Common myeloid progenitor, CD34-positive (primary cell): ENCODE measurements around the gene SUPT6H.
A peak's percentile ranks its signal among the peaks of the same experiment; 100 is the strongest.

ENCODE experiments used
- CTCF ChIA-PET: fragments of 350-600 bp; sonication (Branson Sonifier 250); formaldehyde crosslinking; loops from one replicate; lab custom pipeline; 2021; ENCODE audit warnings: antibody characterized with exemption; lab: Charles Lee
- POLR2A ChIA-PET: fragments of 350-600 bp; sonication (Branson Sonifier 250); formaldehyde crosslinking; loops from one replicate; lab custom pipeline; 2021; ENCODE audit warnings: antibody characterized with exemption; lab: Charles Lee
- DNase-seq, 3 donors: peaks; one replicate each; pipeline versions ENCODE4 v3.0.0 to v3.0.0-alpha.2; 2013
- H3K27ac ChIP-seq, 2 experiments: 1 replicate in 1 of 2; 2 replicates in 1 of 2; pipeline ENCODE4 v1.7.0; 2013; ENCODE audit warnings: inconsistent platforms in 2 of 2, low read length in 2 of 2, mild to moderate bottlenecking in 2 of 2, low read depth in 1 of 2, moderate library complexity in 1 of 2; ENCODE audit not compliant: severe bottlenecking in 2 of 2, insufficient read depth in 1 of 2, poor library complexity in 1 of 2
- H3K27me3 ChIP-seq, 5 experiments: replicated peaks in 2 of 5; 1 replicate in 3 of 5; 2 replicates in 2 of 5; pipeline versions ENCODE4 v1.6.1 to v1.7.0; 2013; ENCODE audit warnings: low read length in 4 of 5, mild to moderate bottlenecking in 2 of 5, moderate library complexity in 2 of 5, inconsistent platforms in 1 of 5; ENCODE audit not compliant: insufficient read depth in 5 of 5, control insufficient read depth in 4 of 5
- H3K36me3 ChIP-seq, 4 experiments: 1 replicate in 2 of 4; 2 replicates in 2 of 4; pipeline versions ENCODE4 v1.6.1 to v1.7.0; 2013; ENCODE audit warnings: low read length in 3 of 4, control low read depth in 1 of 4, mild to moderate bottlenecking in 1 of 4; ENCODE audit not compliant: control insufficient read depth in 4 of 4, insufficient read depth in 4 of 4
- H3K4me1 ChIP-seq, 4 experiments: 1 replicate in 3 of 4; 2 replicates in 1 of 4; pipeline versions ENCODE4 v1.6.1 to v1.7.1; 2013; ENCODE audit warnings: low read length in 3 of 4, mild to moderate bottlenecking in 3 of 4, control low read depth in 1 of 4, inconsistent platforms in 1 of 4, moderate library complexity in 1 of 4; ENCODE audit not compliant: control insufficient read depth in 4 of 4, insufficient read depth in 4 of 4; ENCODE audit errors: control extremely low read depth in 1 of 4
- H3K4me3 ChIP-seq, 7 experiments: 1 replicate in 4 of 7; 2 replicates in 3 of 7; pipeline versions ENCODE4 v1.5.1 to v1.7.0; 2013; ENCODE audit warnings: mild to moderate bottlenecking in 7 of 7, low read length in 6 of 7, moderate library complexity in 6 of 7, inconsistent platforms in 2 of 7, low read depth in 2 of 7, control low read depth in 1 of 7; ENCODE audit not compliant: insufficient read depth in 4 of 7, control insufficient read depth in 1 of 7; ENCODE audit errors: extremely low read depth in 1 of 7
- H3K9me3 ChIP-seq, 5 experiments: 1 replicate in 4 of 5; 2 replicates in 1 of 5; pipeline versions ENCODE4 v1.6.1 to v1.7.1; 2013; ENCODE audit warnings: low read length in 4 of 5, mild to moderate bottlenecking in 2 of 5, inconsistent platforms in 1 of 5, low read depth in 1 of 5, moderate library complexity in 1 of 5; ENCODE audit not compliant: control insufficient read depth in 4 of 5, insufficient read depth in 2 of 5; ENCODE audit errors: control extremely low read depth in 1 of 5
- WGBS: methylation state at CpG from one replicate; pipeline ENCODE4 v1.1.5; 2013; ENCODE audit not compliant: insufficient coverage; 5-methylcytosine and 5-hydroxymethylcytosine counted together

Gene SUPT6H

GRCh38 chr17:28725660-28726225 lies 63.7 kb downstream of the SUPT6H start:
- CTCF ChIA-PET = interaction anchor here (1.0 to 17.9 kb wide), 17 partner anchors 9 to 1271 kb away, joined by 3 to 507 read pairs (median 6); partner anchors contain the start of genes DHRS13, PROCA1 and TRAF4
- DNase-seq = no peak
- H3K27me3 ChIP-seq = no peaks in the 10 kb centered on the region

GRCh38 chr17:28726226-28726626 lies 64.2 kb downstream of the SUPT6H start, which contains the start of gene TLCD1:
Gene TLCD1, minus strand, starts transcription at chr17:28726233. Its CDS starts 136 bp downstream, at chr17:28726097.
- WGBS = 0% methylated on average over 37 of the region's 49 CpGs
- Histone ChIP-seq H3K4me1 (peaks cover 8 to 63% (median 48%) of the 10 kb centered on the region in 4 experiments), H3K27me3 (no peaks in the 10 kb centered on the region), H3K4me3 (peak within 1 kb of the TSS; percentile 51 to 91 (median 83)), H3K9me3 (no peaks in the 10 kb centered on the region), H3K27ac (peak within 1 kb of the TSS in 1 of 2 experiments; percentile 94), H3K36me3 (peaks cover 8 to 38% (median 34%) of the 10 kb centered on the region in 4 experiments)
- DNase-seq = peak; percentile 61 to 80 (median 79)
- ChIA-PET POLR2A (interaction anchor here (1.0 to 3.6 kb wide), 4 partner anchors 15 to 30 kb away, joined by 3 to 87 read pairs (median 7); partner anchors contain the start of genes PROCA1 and TRAF4), CTCF (interaction anchor here (0.6 to 17.9 kb wide), 21 partner anchors 9 to 1271 kb away, joined by 3 to 507 read pairs (median 5); partner anchors contain the start of genes DHRS13, PROCA1 and TRAF4)

More at GRCh38 chr17:28725660-28726225, 63.7 kb downstream of the SUPT6H start:
- peaks cover 8 to 43% (median 34%) of the 10 kb centered on the region in 4 experiments for H3K36me3 ChIP-seq
- peaks cover 9 to 68% (median 53%) of the 10 kb centered on the region in 4 experiments for H3K4me1 ChIP-seq
- H3K4me3 ChIP-seq = peak overlapping the region; percentile 27 to 91 (median 67)
- peak overlapping the region in 1 of 2 experiments; percentile 61 for H3K27ac ChIP-seq
- POLR2A ChIA-PET = interaction anchor here (1.1 to 3.6 kb wide), 3 partner anchors 16 to 30 kb away, joined by 5 to 87 read pairs (median 9); partner anchors contain the start of gene TRAF4
- H3K9me3 ChIP-seq = no peaks in the 10 kb centered on the region
- WGBS = 3% methylated on average over 25 of the region's 45 CpGs

GRCh38 chr17:28726627-28727491 lies 64.9 kb downstream of the SUPT6H start:
- WGBS = 0% methylated on average over 51 of the region's 57 CpGs
- peak overlapping the region in 1 of 2 experiments; percentile 94 for H3K27ac ChIP-seq
- peaks cover 8 to 32% (median 29%) of the 10 kb centered on the region in 4 experiments for H3K36me3 ChIP-seq
- POLR2A ChIA-PET = interaction anchor here (1.0 to 3.6 kb wide), 5 partner anchors 14 to 37 kb away, joined by 3 to 87 read pairs (median 5); partner anchors contain the start of genes PROCA1 and TRAF4
- H3K4me1 ChIP-seq = peaks cover 5 to 56% (median 41%) of the 10 kb centered on the region in 4 experiments
- CTCF ChIA-PET = interaction anchor here (0.6 to 17.9 kb wide), 28 partner anchors 8 to 1272 kb away, joined by 3 to 507 read pairs (median 4); partner anchors contain the start of genes DHRS13, FAM222B, PROCA1 and SDF2
- H3K9me3 ChIP-seq = no peaks in the 10 kb centered on the region
- DNase-seq = peak; percentile 90 to 92 (median 92)
- no peaks in the 10 kb centered on the region for H3K27me3 ChIP-seq
- H3K4me3 ChIP-seq = peak overlapping the region; percentile 51 to 91 (median 83)

- H3K27me3 ChIP-seq = no peaks in the 10 kb centered on the region
- no peaks in the 10 kb centered on the region for H3K9me3 ChIP-seq
- CTCF ChIA-PET = interaction anchor here (0.8 to 17.9 kb wide), 9 partner anchors 9 to 224 kb away, joined by 3 to 507 read pairs (median 7); partner anchors contain the start of genes DHRS13, PROCA1, RPL23A and TRAF4
- POLR2A ChIA-PET = interaction anchor here (0.5 to 3.6 kb wide), 5 partner anchors 10 to 1576 kb away, joined by 3 to 87 read pairs (median 5); partner anchors contain the start of gene TRAF4
- WGBS = 0% methylated on average over 50 of the region's 64 CpGs
- H3K36me3 ChIP-seq = peaks cover under 1 to 16% (median 13%) of the 10 kb centered on the region in 4 experiments
- H3K4me1 ChIP-seq = peaks cover 5 to 39% (median 33%) of the 10 kb centered on the region in 4 experiments
- H3K4me3 ChIP-seq = peak within 1 kb of the TSS; percentile 75 to 91 (median 84)
- peak; percentile 87 to 94 (median 92) for DNase-seq
- peak within 1 kb of the TSS; percentile 91 to 94 for H3K27ac ChIP-seq
Observed at GRCh38 chr17:28728364-28729200, 66.6 kb downstream of the SUPT6H start, which contains the start of gene NEK8. Gene NEK8, plus strand, starts transcription at chr17:28728788. Its CDS starts 26 bp downstream, at chr17:28728814.

DNA sequence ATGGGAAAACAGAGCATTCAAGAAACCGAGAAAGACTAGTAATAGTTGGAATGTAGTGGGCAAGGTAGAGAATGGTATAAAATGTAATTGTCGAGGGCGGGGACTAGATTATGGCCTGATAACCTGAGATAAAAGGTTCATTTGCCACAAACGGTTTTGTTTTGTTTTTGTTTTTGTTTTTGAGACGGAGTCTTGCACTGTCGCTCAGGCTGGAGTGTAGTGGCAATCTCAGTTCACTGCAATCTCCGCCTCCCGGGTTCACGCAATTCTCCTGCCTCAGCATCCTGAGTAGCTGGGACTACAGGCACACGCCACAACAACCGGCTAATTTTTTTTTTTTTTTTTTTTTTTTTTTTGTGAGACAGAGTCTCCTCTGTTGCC lies 67.9 kb downstream of the SUPT6H start:
- peaks cover 5 to 36% (median 32%) of the 10 kb centered on the region in 4 experiments for H3K4me1 ChIP-seq
- DNase-seq = no peak
- H3K27me3 ChIP-seq = no peaks in the 10 kb centered on the region
- no peak overlapping the region for H3K27ac ChIP-seq
- H3K9me3 ChIP-seq = no peaks in the 10 kb centered on the region
- peaks cover 0 to 7% (median 3%) of the 10 kb centered on the region in 4 experiments for H3K36me3 ChIP-seq
- CTCF ChIA-PET = interaction anchor here (17.9 kb wide), 1 partner anchor 16 kb away, joined by 507 read pairs; the partner anchor contains the start of gene TRAF4
- 97% methylated on average over 11 of the region's 11 CpGs for whole genome bisulfite sequencing
- POLR2A ChIA-PET = no interaction called here
- H3K4me3 ChIP-seq = no peak overlapping the region
